Right lobe of liver (tissue), 6 donors: ENCODE results near the gene PRDM15. TPM values are rescaled to one million over a fixed set of nuclear protein-coding genes. Genes with fewer than 3 reads are reported as not detected.

Experiments
- ATAC-seq, 4 donors: fragments of 200-7000 bp; cut with Tn5 transposase; one replicate each; pipeline ENCODE4 v1.9.1; 2020; ENCODE audit warnings: mild to moderate bottlenecking in 4 of 4, moderate library complexity in 4 of 4
- DNase-seq, 3 donors: peaks; one replicate each; pipeline ENCODE4 v3.0.0-alpha.2; 2020
- H3K27ac ChIP-seq, 3 donors: fragments of 200-600 bp; one replicate each; pipeline ENCODE4 v1.8.0; 2022
- H3K27me3 ChIP-seq, 2 donors: fragments of 200-600 bp; one replicate each; pipeline ENCODE4 v1.8.0; 2022
- H3K36me3 ChIP-seq, 4 donors: fragments of 200-600 bp; sonication (generic) in 1 of 4; one replicate each; pipeline versions ENCODE4 v1.5.1 to v1.8.0; 2017 to 2022; ENCODE audit warnings: control low read depth in 1 of 4
- H3K4me1 ChIP-seq, 4 donors: fragments of 200-600 bp; sonication (generic) in 1 of 4; one replicate each; pipeline versions ENCODE4 v1.5.1 to v1.8.0; 2017 to 2022; ENCODE audit warnings: control low read depth in 1 of 4
- H3K4me3 ChIP-seq, 3 donors: fragments of 200-600 bp; one replicate each; pipeline ENCODE4 v1.8.0; 2022
- H3K9me3 ChIP-seq, 4 donors: fragments of 200-600 bp; sonication (generic) in 1 of 4; one replicate each; pipeline versions ENCODE4 v1.5.1 to v1.8.0; 2017 to 2022; ENCODE audit warnings: control low read depth in 1 of 4
- CTCF ChIP-seq, 4 donors: fragments of 200-600 bp in 3 of 4; fragments of 450-650 bp in 1 of 4; IDR thresholded peaks; one replicate each; pipeline versions ENCODE4 v1.5.1 to v1.8.0; 2016 to 2022; ENCODE audit warnings: antibody characterized with exemption in 4 of 4, mild to moderate bottlenecking in 2 of 4
- POLR2A ChIP-seq: fragments of 450-650 bp; IDR thresholded peaks from one replicate; pipeline ENCODE4 v1.6.1; 2017; ENCODE audit warnings: antibody characterized with exemption, mild to moderate bottlenecking
- WGBS: methylation state at CpG from one replicate; pipeline ENCODE4 v1.1.6; 2018; ENCODE audit warnings: low coverage, low lambda C conversion rate; ENCODE audit not compliant: insufficient coverage; ENCODE audit errors: missing lambda C conversion rate; 5-methylcytosine and 5-hydroxymethylcytosine counted together
- intact Hi-C, 2 donors: fragments of 100-400 bp; cut with DNase I; formaldehyde crosslinking; loops; one replicate each; pipeline versions ENCODE4 v1.11.2 to v1.14.1; 2022
- total RNA-seq, 6 experiments: library from RNA; depleted of rRNA in 2 of 6; stranded (reverse); fragments of >200 nt in 2 of 6; fragmentation: NEBNext Ultra II Directional in 3 of 6; extraction: Animal tissue kit (Norgen Biotek cat#: 25700) in 3 of 6; gene quantifications; one replicate each; pipeline versions ENCODE4 v1.1.0 to v1.2.4, GENCODE V29; 2016 to 2023
- donor health status: DM: no; HTN: yes; CAD: no.
- donor health status: DM: no; HTN: no; CAD: no.
- donor health status: DM: no; HTN: no; CAD: no.
- donor health status: DM: no; HTN: yes; CAD: no.
- donor health status: DM: no; HTN: yes; CAD: no.

Gene PRDM15
- total RNA-seq, 6 experiments from 2014 or later, result 1.9 to 4.0 (median 2.7) TPM

- intact Hi-C loops, result no loop called here
- no peak for ATAC-seq
- no peak overlapping the region for H3K27ac ChIP-seq
- H3K9me3 ChIP-seq, result no peaks in the 10 kb centered on the region
- no peak for DNase-seq
- no peaks in the 10 kb centered on the region for H3K36me3 ChIP-seq
- no peak overlapping the region for H3K4me3 ChIP-seq
- peaks cover 0 to 18% (median 3%) of the 10 kb centered on the region in 4 donors for H3K4me1 ChIP-seq
- TF ChIP-seq CTCF (IDR thresholded peaks at IDR 0.05) (no peak), POLR2A (no peak)
- no peaks in the 10 kb centered on the region for H3K27me3 ChIP-seq
- WGBS, result 33% methylated on average over 2 of the region's 2 CpGs
Measured at GRCh38 chr21:41781050-41781410, 98.1 kb downstream of the PRDM15 start.

DNA sequence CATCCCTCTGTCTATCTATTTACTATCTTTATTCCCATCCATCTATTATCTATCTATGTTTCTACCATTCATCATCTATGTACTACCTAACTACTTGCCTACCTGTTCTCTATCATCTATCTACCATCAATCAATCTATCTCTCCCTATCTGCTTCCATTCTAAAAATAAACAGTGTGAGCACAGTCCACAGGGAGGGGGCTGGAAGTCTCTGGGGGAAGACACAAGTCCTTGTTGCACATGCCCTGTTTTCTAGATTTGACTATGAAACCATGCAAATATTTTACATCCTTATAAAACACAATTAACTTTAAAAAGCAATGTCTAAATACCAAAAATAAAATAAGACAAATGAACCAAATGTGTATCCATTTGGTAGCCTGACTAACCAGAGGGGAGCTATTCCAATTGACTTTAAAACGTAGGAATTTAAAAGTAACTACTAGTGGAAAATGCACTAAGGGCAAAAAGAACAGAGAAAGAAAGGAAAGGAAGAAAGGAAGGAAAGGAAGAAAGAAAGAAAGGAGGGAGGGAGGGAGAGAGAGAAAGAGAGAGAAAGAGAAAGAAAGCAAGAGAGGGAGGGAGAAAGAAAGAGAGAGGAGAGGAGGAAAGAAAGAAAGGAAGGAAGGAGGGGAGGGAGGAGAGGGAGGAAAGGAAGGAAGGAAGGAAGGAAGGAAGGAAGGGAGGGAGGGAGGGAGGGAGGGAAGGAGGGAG is 98.7 kb downstream of the PRDM15 start:
- intact Hi-C loops, result no loop called here
- DNase-seq (no peak), ATAC-seq (no peak)
- Histone ChIP-seq H3K4me1 (peaks cover 0 to 18% (median 3%) of the 10 kb centered on the region in 4 donors), H3K4me3 (no peak overlapping the region), H3K27me3 (no peaks in the 10 kb centered on the region), H3K27ac (no peak overlapping the region), H3K36me3 (no peaks in the 10 kb centered on the region), H3K9me3 (no peaks in the 10 kb centered on the region)
- TF ChIP-seq POLR2A (no peak), CTCF (IDR thresholded peaks at IDR 0.05) (no peak)
- 40% methylated on average over 1 of the region's 1 CpG for WGBS

DNA sequence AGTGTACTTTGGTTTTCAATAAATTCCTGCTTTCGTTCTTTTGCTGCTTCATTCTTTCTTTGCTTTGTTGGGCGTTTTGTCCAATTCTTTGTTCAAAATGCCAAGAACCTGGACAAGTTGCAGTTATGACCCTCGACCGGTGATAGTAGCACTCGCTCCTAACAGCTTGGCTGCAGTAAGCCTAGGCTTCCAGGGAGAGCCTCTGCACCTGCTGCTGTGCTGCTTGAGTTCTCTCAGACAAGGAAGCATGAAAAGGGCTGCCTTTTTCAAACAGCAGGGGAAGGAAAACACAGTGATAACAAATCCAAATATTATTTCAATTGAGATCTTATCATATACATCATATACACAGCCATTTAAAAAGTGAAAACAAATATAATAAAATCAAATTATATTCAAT is 99.5 kb downstream of the PRDM15 start:
- intact Hi-C loops, result loop anchor here (5.0 to 10.0 kb wide), 2 partner anchors 165 to 167 kb away; no protein-coding TSS in a partner anchor

DNA sequence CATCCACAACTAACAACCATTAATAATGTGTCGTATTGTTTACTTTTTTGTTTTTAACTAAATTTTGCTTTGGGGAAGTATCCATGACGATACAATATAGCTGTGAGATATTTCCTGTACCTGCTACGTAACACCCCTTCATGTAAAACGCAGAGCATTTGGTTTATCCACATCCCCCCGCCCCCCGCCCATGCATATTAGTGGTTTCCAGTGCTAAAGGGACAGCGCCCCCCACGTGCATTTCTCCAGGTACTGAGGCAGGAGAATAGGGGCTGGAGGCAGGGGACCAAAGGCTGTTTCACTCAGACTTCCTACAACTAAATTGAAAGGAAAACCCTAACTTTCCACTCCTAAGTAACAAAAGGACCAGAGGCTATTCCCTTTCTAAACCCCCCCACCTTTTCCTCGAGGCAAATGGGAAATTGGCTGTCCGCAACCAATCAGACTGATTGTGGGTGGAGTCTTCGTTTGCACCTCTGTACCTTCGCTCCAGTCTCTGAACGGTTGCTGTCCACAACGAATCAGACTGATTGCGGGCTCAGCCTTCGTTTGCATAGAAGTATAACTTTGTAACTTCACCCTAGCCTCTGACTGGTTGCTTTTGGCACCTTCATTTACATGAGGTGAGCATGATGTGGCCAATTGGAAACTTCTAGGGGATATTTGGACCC is 100.1 kb downstream of the PRDM15 start:
- DNase-seq, result no peak

More for the DNA sequence above, 99.5 kb downstream of the PRDM15 start:
- Histone ChIP-seq H3K4me3 (no peak overlapping the region), H3K27me3 (no peaks in the 10 kb centered on the region), H3K9me3 (no peaks in the 10 kb centered on the region), H3K27ac (no peak overlapping the region), H3K36me3 (no peaks in the 10 kb centered on the region), H3K4me1 (peaks cover 0 to 18% (median 3%) of the 10 kb centered on the region in 4 donors)
- 25% methylated on average over 5 of the region's 5 CpGs for WGBS
- ATAC-seq (peak in 2 of 4 donors; percentile 2 to 8), DNase-seq (no peak)
- TF ChIP-seq CTCF (IDR thresholded peaks at IDR 0.05), result no peak
- no peak for TF ChIP-seq POLR2A

More for the DNA sequence above, 100.1 kb downstream of the PRDM15 start:
- peak; percentile 77 to 88 (median 82) for ATAC-seq
- Histone ChIP-seq H3K27ac (no peak overlapping the region), H3K4me3 (no peak overlapping the region), H3K27me3 (no peaks in the 10 kb centered on the region), H3K36me3 (no peaks in the 10 kb centered on the region), H3K4me1 (peaks cover 0 to 18% (median 3%) of the 10 kb centered on the region in 4 donors), H3K9me3 (no peaks in the 10 kb centered on the region)
- WGBS, result 13% methylated on average over 15 of the region's 16 CpGs
- TF ChIP-seq POLR2A, result no peak
- no peak for TF ChIP-seq CTCF (IDR thresholded peaks at IDR 0.05)
- intact Hi-C loops, result loop anchor here (5.0 to 10.0 kb wide), 2 partner anchors 164 to 167 kb away; no protein-coding TSS in a partner anchor
